ENCODE measurements around the gene SNX19.

GRCh38 chr11:130881475-130882137, 34.7 kb downstream of the SNX19 start:
- TF ChIP-seq CTCF (IDR thresholded peaks at IDR 0.05) (no peak), ELF1 (IDR thresholded peaks at IDR 0.05) (no peak), POLR2AphosphoS5 (IDR thresholded peaks at IDR 0.05; ENCODE audit: low read depth, low read length) (no peak), IRF3 (IDR thresholded peaks at IDR 0.05; ENCODE audit: low read depth, low read length) (no peak), RAD21 (IDR thresholded peaks at IDR 0.05; ENCODE audit: low read length) (no peak), SIN3A (IDR thresholded peaks at IDR 0.05; ENCODE audit: borderline replicate concordance, low read depth, low read length) (no peak), REST (IDR thresholded peaks at IDR 0.05; ENCODE audit: low read depth, low read length) (no peak), MAX (IDR thresholded peaks at IDR 0.05; ENCODE audit: low read depth) (no peak), SMC3 (IDR thresholded peaks at IDR 0.05; ENCODE audit: low read depth, low read length) (no peak)

All from SK-N-SH (cell line).